Suprapubic skin (tissue), 4 donors: ENCODE data around the gene AASDH.

Experiments
- EP300 ChIP-seq: sonication (generic); formaldehyde crosslinking; IDR thresholded peaks from one replicate; pipeline ENCODE4 v1.6.1; 2017; ENCODE audit warnings: antibody characterized with exemption
- POLR2AphosphoS5 ChIP-seq, 3 donors: sonication (generic); formaldehyde crosslinking; IDR thresholded peaks; one replicate each; pipeline ENCODE4 v1.6.1; 2017; ENCODE audit warnings: antibody characterized with exemption in 3 of 3
- TF ChIP-seq, protein P1 (sequence below), 2 donors: fragments of 200-600 bp in 1 of 2; fragments of 450-650 bp in 1 of 2; sonication (generic) in 1 of 2; IDR thresholded peaks; one replicate each; pipeline ENCODE4 v1.5.1; 2016 to 2019; ENCODE audit warnings: antibody characterized with exemption in 2 of 2, mild to moderate bottlenecking in 1 of 2, moderate library complexity in 1 of 2

DNA sequence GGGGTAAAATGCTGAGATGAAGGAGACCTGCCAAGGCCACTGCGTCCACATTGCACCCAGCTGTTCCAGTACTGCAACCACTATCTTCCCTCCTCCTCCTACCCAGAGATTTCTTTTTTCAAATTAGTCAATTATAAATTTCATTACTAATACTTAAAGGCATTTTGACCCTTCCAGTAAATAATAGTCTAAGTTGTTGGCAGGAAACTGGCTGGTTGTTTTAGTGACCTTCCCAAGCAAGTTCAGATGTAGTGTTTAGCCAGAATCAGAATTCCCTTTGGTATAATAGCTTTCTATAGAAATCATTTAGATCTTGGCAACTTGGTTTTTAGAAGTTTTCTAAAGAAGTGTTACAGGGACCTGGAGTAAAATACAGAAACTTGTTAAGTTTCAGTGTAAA, 66.0 kb downstream of the AASDH start:
- TF ChIP-seq POLR2AphosphoS5 (IDR thresholded peaks at IDR 0.05) (no peak), EP300 (no peak)
- TF ChIP-seq, protein P1, sequence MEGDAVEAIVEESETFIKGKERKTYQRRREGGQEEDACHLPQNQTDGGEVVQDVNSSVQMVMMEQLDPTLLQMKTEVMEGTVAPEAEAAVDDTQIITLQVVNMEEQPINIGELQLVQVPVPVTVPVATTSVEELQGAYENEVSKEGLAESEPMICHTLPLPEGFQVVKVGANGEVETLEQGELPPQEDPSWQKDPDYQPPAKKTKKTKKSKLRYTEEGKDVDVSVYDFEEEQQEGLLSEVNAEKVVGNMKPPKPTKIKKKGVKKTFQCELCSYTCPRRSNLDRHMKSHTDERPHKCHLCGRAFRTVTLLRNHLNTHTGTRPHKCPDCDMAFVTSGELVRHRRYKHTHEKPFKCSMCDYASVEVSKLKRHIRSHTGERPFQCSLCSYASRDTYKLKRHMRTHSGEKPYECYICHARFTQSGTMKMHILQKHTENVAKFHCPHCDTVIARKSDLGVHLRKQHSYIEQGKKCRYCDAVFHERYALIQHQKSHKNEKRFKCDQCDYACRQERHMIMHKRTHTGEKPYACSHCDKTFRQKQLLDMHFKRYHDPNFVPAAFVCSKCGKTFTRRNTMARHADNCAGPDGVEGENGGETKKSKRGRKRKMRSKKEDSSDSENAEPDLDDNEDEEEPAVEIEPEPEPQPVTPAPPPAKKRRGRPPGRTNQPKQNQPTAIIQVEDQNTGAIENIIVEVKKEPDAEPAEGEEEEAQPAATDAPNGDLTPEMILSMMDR (IDR thresholded peaks at IDR 0.05): no peak
